K562 (cell line): Measurements from ENCODE around the gene KCNQ2.

Source experiments
- ELF4 ChIP-seq: fragments of 450-650 bp; formaldehyde crosslinking; IDR thresholded peaks from 2 replicates; pipeline ENCODE4 v1.4.0; 2022; ENCODE audit warnings: missing genetic modification characterization
- ESRRB ChIP-seq: fragments of 250-450 bp; sonication (Bioruptor Pico); IDR thresholded peaks from 2 replicates; pipeline ENCODE4 v1.5.0; 2020; ENCODE audit warnings: mild to moderate bottlenecking, moderate library complexity, borderline replicate concordance
- FOXA1 ChIP-seq: fragments of 450-650 bp; IDR thresholded peaks from 2 replicates; pipeline ENCODE4 v1.6.1; 2016; ENCODE audit warnings: mild to moderate bottlenecking, borderline replicate concordance
- FOXK2 ChIP-seq, 2 experiments: fragments of 450-650 bp; IDR thresholded peaks in 1 of 2; conservative IDR thresholded peaks in 1 of 2; 2 replicates each; pipeline ENCODE4 v1.6.1; 2016; ENCODE audit warnings: low read depth in 2 of 2, mild to moderate bottlenecking in 1 of 2
- HNRNPH1 ChIP-seq: fragments of 200-400 bp; formaldehyde crosslinking; optimal IDR thresholded peaks from 2 replicates; pipeline ENCODE3; 2017; ENCODE audit warnings: low read depth, mild to moderate bottlenecking, low read length, moderate library complexity
- JUNB ChIP-seq: fragments of 450-650 bp; formaldehyde crosslinking; conservative IDR thresholded peaks from 2 replicates; pipeline ENCODE4 v1.4.0; 2020; ENCODE audit warnings: mild to moderate bottlenecking
- TBL1XR1 ChIP-seq, 2 experiments: IDR thresholded peaks; 2 replicates each; pipeline ENCODE4 v1.6.1; 2012; ENCODE audit warnings: improper control_type of control experiment in 2 of 2, low read length in 2 of 2, mild to moderate bottlenecking in 1 of 2
- TF ChIP-seq, protein P1 (sequence below): fragments of 450-650 bp; formaldehyde crosslinking; IDR thresholded peaks from 2 replicates; pipeline ENCODE4 v1.4.0; 2020; ENCODE audit warnings: mild to moderate bottlenecking, mixed read lengths
- TF ChIP-seq, protein P2 (sequence below): sonication (generic); formaldehyde crosslinking; IDR thresholded peaks from 2 replicates; pipeline ENCODE4 v1.8.0; 2022; ENCODE audit warnings: mild to moderate bottlenecking, missing genetic modification reagents

DNA sequence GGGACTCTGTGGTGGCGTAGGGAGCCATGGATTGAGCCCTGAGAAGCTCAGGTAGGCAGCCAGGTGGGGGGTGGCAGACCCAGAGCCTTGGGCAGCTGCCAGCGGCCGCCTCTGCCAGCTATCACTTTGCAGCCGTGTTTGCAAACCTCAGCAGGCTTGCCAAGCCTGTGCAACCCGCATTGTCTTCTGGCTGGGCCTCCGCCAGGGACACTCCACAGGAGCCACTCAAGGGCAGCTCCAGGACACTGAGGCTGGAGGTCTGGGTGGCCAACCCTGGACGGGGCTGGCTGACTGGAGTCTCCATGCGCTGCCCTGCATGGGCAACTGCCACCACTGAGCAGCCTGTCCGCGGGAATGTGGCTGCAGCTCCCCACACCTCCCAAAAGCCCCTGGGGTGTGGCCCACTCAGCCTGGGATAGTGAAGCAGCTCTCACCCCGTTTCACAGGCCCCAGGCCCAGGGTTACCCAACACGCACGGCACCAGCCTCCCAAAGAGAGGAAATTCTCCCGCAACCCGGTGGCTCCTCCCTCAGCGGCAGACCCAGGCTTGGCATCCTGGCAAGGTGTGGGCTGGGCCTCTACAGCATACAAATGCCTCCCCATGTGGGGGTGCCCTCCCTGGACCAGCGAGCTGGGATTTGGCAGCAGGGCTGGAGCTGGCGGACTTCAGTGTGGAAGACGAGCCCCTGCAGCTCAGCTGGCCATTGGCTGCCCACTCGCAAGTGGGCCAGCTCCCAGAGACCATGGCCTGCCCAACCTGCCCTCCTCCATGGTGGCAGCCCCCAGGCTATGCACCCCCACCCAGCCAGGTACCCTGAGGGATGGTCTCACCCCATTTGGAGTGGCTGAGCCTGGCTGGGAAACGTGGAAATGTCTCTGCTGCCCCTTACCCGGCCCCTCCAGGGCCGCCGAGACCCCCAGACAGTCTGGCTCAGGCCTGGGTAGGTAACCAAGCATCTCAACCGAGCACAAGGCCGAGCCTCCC is 114.2 kb downstream of the KCNQ2 start:
- TF ChIP-seq ESRRB (CRISPR knock-in tag), result no peak
- no peak for TF ChIP-seq ELF4 (CRISPR knock-in tag)
- TF ChIP-seq JUNB (CRISPR knock-in tag), result no peak
- TF ChIP-seq, protein P1, sequence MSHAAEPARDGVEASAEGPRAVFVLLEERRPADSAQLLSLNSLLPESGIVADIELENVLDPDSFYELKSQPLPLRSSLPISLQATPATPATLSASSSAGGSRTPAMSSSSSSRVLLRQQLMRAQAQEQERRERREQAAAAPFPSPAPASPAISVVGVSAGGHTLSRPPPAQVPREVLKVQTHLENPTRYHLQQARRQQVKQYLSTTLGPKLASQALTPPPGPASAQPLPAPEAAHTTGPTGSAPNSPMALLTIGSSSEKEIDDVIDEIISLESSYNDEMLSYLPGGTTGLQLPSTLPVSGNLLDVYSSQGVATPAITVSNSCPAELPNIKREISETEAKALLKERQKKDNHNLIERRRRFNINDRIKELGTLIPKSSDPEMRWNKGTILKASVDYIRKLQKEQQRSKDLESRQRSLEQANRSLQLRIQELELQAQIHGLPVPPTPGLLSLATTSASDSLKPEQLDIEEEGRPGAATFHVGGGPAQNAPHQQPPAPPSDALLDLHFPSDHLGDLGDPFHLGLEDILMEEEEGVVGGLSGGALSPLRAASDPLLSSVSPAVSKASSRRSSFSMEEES, result no peak
- TF ChIP-seq FOXA1, result no peak
- no peak for TF ChIP-seq TBL1XR1 (IDR thresholded peaks at IDR 0.05; ENCODE audit: low read length in 2 of 2)
- no peak for TF ChIP-seq HNRNPH1
- TF ChIP-seq FOXK2 (conservative IDR thresholded peaks at IDR 0.05 in 1 of 2, IDR thresholded peaks at IDR 0.05 in 1 of 2; ENCODE audit: low read depth in 2 of 2), result no peak
- TF ChIP-seq, protein P2, sequence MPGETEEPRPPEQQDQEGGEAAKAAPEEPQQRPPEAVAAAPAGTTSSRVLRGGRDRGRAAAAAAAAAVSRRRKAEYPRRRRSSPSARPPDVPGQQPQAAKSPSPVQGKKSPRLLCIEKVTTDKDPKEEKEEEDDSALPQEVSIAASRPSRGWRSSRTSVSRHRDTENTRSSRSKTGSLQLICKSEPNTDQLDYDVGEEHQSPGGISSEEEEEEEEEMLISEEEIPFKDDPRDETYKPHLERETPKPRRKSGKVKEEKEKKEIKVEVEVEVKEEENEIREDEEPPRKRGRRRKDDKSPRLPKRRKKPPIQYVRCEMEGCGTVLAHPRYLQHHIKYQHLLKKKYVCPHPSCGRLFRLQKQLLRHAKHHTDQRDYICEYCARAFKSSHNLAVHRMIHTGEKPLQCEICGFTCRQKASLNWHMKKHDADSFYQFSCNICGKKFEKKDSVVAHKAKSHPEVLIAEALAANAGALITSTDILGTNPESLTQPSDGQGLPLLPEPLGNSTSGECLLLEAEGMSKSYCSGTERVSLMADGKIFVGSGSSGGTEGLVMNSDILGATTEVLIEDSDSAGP (CRISPR knock-in tag), result no peak
